Stimulated activated CD8-positive, alpha-beta memory T cell treated with anti-CD3 and anti-CD28 coated beads, Interleukin-12 subunit alpha, Interleukin-12 subunit beta, amount 100 ng/mL, for 24 hours (primary cell): Measurements from ENCODE around the gene POLR2I.
"Not testable (repeated sequence)": the region's sequence is repeated elsewhere in the genome, so short reads cannot be mapped to it uniquely, and the experiment has no call there.

Experiments
- DNase-seq: peaks from one replicate; pipeline ENCODE4 v3.0.0-alpha.2; 2020; ENCODE audit errors: extremely low read depth

Gene POLR2I

DNA sequence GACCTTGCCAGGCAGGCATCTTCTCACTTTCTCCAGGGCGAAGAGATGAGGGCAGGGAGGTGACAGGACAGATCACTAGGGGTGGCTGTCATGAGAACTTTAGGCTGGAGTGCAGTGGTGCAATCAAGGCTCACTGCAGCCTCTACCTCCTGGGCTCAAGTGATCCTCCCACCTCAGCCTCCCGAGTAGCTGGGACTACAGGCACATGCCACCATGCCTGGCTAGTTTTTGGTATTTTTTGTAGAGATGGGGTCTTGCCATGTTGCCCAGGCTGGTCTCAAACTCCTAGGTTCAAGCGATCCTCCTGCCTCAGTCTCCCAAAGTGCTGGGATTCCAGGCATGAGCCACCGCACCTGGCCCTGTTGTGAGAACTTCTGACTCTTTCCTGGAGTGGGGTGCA, 20.2 kb upstream of the POLR2I start:
- DNase-seq = not testable (repeated sequence)

GRCh38 chr19:36131221-36131620, 16.5 kb upstream of the POLR2I start:
- not testable (repeated sequence) for DNase-seq

DNA sequence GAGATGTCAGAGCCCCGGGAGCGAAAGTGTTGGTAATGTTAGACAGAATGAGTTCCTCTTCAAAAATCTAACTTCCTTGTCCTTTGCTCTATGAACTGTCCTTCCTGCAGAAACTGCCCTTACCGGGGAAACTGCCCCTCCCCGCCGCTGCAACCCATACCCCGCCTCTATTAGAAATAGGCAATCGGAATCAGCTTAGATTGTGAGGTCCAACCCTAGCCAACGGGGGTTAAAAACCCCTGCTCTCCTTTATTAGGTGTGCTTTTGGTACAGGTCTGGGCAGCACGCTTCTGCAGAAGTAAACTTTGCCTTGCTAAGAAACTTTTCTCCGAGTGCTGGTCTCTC, 13.7 kb upstream of the POLR2I start:
- no peak for DNase-seq

DNA sequence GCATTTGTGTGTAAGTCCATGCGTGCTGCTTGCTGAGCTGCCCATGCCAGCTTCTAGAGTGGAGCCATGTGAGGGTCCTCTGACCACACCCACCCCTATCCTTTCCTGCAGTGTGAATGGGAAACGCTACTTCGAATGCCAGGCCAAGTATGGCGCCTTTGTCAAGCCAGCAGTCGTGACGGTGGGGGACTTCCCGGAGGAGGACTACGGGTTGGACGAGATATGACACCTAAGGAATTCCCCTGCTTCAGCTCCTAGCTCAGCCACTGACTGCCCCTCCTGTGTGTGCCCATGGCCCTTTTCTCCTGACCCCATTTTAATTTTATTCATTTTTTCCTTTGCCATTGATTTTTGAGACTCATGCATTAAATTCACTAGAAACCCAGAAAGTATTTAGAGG, 10.9 kb upstream of the POLR2I start:
- DNase-seq = no peak

- DNase-seq = no peak
Measured at GRCh38 chr19:36121486-36122124, 6.9 kb upstream of the POLR2I start.

DNA sequence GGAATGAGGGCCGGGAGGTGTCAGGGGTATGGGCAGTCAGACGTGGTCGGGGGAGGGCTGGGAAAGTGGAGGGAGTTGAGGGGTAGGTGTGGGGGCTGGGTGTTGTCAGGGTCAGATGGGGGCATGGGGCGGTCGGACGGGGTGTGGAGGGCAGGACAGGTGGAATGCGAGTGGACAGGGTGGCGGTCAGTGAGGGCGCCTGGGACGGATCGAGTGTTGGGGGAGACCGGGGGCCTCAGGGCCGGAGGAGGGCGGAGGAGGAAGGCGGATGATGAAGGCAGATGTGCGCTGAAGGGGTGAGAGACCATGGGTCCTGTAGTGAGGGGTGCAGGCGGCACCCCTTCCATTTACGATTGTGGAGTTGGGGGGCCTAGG, 6.3 kb upstream of the POLR2I start:
- DNase-seq = no peak

DNA sequence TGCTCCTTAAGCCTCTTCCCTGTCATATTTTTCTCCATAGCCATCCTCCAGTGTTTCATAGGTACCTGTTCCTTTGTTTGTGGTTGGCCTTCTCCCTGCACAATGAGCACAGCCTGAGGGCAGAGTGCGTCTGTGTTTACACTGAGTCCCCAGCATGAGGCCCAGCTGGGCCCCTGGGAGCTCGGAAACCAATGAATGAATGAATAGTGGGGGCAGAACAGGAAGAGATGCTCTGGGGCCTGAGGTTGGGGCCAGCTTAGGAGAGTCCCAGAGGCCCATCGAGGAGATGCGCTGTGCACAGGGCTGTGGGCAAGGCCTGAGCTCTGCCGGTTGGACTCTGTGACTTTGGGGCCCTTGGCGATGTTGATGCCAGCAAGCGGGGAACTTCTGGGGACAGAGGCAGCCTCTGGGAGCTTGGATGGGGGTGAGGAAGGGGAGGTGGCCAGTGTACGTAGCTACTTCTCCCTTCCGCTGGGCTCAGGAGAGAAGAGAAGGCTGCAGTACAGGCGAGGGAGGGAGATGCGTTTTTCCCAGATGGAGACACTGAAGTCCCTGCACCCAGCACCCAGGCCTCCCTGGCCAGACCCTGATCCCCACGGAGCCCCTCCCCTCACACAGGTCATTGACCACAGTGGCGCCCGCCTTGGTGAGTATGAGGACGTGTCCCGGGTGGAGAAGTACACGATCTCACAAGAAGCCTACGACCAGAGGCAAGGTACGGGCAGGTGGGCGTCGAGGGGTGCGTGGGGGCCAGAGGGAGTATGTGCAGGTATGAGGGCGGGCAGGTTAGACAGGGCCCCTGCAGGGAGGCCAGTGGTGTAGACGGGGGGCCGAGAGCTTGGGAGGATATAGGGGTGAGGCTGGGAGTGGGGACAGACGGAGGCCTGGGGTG, 5.7 kb upstream of the POLR2I start:
- no peak for DNase-seq

- no peak for DNase-seq
Measured at GRCh38 chr19:36116344-36116637, 1.6 kb upstream of the POLR2I start.

- peak; percentile 84 for DNase-seq
Measured at GRCh38 chr19:36115453-36116343, 1.0 kb upstream of the POLR2I start, which contains the start of gene TBCB. TSS of gene TBCB (plus strand) at chr19:36115468. CDS start at chr19:36115561, 93 bp downstream.

- no peak for DNase-seq
Measured at GRCh38 chr19:36113894-36114720, 568 bp downstream of the POLR2I start.

- no peak for DNase-seq
Measured at GRCh38 chr19:36113425-36113824, 1.2 kb downstream of the POLR2I start.

DNA sequence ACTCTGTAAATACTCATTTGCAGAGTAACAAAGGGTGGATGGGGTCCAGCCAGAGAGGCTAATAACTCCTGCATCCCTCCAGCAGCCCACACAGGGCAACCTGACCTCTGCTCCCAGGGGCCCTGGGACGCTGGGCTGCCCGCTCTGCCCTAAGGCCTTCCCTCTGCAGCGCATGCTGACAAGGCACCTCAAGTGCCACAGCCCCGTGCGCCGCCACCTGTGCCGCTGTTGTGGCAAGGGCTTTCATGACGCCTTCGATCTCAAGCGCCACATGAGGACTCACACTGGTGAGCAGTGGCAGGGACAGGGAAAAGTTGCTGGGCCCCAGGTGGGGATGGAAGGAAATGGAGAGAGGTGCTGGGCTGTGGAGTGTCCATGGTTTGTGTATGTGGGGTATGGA, 2.0 kb downstream of the POLR2I start:
- DNase-seq = no peak

DNA sequence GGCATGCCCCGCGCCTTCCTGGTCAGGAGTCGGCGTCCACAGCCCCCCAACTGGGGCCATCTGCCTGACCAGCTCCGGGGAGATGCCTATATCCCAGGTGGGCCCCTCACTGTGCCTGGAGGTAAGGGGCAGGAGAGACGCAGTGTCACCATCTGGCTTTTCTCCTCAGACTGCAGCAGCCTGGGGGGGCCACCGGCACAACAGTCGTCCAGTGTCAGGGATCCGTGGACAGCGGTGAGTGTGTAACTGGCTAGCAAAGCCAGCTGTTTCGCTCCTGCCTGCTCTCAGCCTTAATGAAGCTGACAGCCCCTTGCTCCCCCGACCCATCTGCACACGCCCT, 3.5 kb downstream of the POLR2I start:
- DNase-seq = no peak

- no peak for DNase-seq
Measured at GRCh38 chr19:36110487-36111199, 4.0 kb downstream of the POLR2I start, which contains the start of gene OVOL3. TSS of gene OVOL3 (plus strand) at chr19:36111143. CDS start at chr19:36111203, 60 bp downstream.

DNA sequence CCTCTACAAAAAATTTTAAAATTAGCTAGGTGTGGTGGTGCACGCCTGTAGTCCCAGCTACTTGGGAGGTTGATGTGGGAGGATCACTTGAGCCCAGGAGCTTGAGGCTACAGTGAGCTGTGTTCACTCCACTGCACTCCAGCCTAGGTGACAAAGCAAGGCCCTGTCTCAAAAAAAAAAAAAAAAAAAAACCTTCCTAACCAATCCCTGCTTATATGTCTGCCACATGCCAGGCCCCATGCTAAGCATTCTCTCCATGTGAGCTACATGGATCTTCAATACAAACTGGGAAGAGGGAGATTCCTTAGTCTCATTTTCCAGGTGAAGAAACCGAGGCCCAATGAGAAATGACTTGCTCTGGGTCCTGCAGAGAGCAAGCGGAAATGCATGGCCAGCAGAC, 6.0 kb downstream of the POLR2I start:
- no peak for DNase-seq

DNA sequence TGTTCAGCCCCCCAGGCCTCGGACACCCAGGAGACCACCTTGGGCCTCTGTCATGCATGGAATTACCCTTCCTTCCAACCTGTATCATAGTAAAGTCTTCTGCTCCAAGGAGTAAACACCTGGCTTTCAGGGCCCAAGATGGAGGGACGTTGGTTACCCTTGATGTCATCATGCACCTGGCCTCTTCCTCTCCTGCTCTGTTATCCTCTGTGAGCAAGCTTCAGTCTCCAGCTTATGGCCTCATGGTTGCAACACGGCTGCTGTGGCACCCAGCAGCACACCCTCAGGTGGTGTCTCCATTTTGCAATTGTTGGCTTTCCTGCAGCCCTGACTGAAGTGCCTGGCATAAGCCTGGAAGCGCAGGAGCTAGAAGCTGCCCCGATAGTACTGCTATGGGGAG, 7.7 kb downstream of the POLR2I start:
- DNase-seq = no peak

- DNase-seq = no peak
Measured at GRCh38 chr19:36106441-36106840, 8.2 kb downstream of the POLR2I start.

- DNase-seq = no peak
Measured at GRCh38 chr19:36103842-36104552, 10.7 kb downstream of the POLR2I start.

GRCh38 chr19:36103040-36103626, 11.5 kb downstream of the POLR2I start:
- no peak for DNase-seq
